EH (cell line): ENCODE data around the gene KATNAL1.
"Not testable (repeated sequence)": the region's sequence is repeated elsewhere in the genome, so short reads cannot be mapped to it uniquely, and the experiment has no call there.

Source experiments
- DNase-seq: peaks from one replicate; pipeline ENCODE4 v3.0.0-alpha.2; 2015; ENCODE audit warnings: low read depth

KATNAL1 gene

GRCh38 chr13:30211745-30212144, 95.6 kb downstream of the KATNAL1 start:
- no peak for DNase-seq

- DNase-seq: no peak
Measured at GRCh38 chr13:30204564-30204963, 102.8 kb downstream of the KATNAL1 start.

- DNase-seq: peak; percentile 20
Measured at GRCh38 chr13:30196025-30196424, 111.3 kb downstream of the KATNAL1 start.

- DNase-seq: peak; percentile 14
Measured at GRCh38 chr13:30194906-30195305, 112.4 kb downstream of the KATNAL1 start.

- no peak for DNase-seq
Measured at GRCh38 chr13:30193279-30194234, 113.8 kb downstream of the KATNAL1 start.

GRCh38 chr13:30192320-30193093, 114.8 kb downstream of the KATNAL1 start:
- peak; percentile 44 for DNase-seq

GRCh38 chr13:30191491-30192100, 115.8 kb downstream of the KATNAL1 start:
- peak; percentile 68 for DNase-seq

- no peak for DNase-seq
Measured at GRCh38 chr13:30186634-30187415, 120.5 kb downstream of the KATNAL1 start.

GRCh38 chr13:30181888-30182651, 125.3 kb downstream of the KATNAL1 start:
- no peak for DNase-seq

GRCh38 chr13:30179597-30180276, 127.6 kb downstream of the KATNAL1 start:
- DNase-seq: no peak

- DNase-seq: no peak
Measured at GRCh38 chr13:30178976-30179375, 128.4 kb downstream of the KATNAL1 start.

- DNase-seq: no peak
Measured at GRCh38 chr13:30175166-30175565, 132.2 kb downstream of the KATNAL1 start.

GRCh38 chr13:30174250-30174649, 133.1 kb downstream of the KATNAL1 start:
- DNase-seq: not testable (repeated sequence)

- DNase-seq: no peak
Measured at GRCh38 chr13:30173303-30173610, 134.1 kb downstream of the KATNAL1 start.

GRCh38 chr13:30172593-30173302, 134.6 kb downstream of the KATNAL1 start:
- peak; percentile 48 for DNase-seq

GRCh38 chr13:30170569-30170968, 136.8 kb downstream of the KATNAL1 start:
- DNase-seq: no peak

GRCh38 chr13:30169442-30169841, 137.9 kb downstream of the KATNAL1 start:
- no peak for DNase-seq

GRCh38 chr13:30165796-30166195, 141.6 kb downstream of the KATNAL1 start:
- no peak for DNase-seq

GRCh38 chr13:30165071-30165470, 142.3 kb downstream of the KATNAL1 start:
- no peak for DNase-seq

GRCh38 chr13:30164146-30164545, 143.2 kb downstream of the KATNAL1 start:
- DNase-seq: no peak
